Coronary artery (tissue), 2 donors: ENCODE data around the gene ZNF747.

ENCODE experiments used
- DNase-seq: peaks from one replicate; pipeline ENCODE4 v3.0.0-alpha.2; 2017; ENCODE audit warnings: low spot score
- H3K27ac ChIP-seq, 2 donors: fragments of 200-600 bp; sonication (generic); one replicate each; pipeline ENCODE4 v1.5.1; 2016 to 2019
- H3K4me3 ChIP-seq: fragments of 200-600 bp; sonication (generic); 2 replicates; pipeline ENCODE4 v1.5.1; 2016; ENCODE audit warnings: mild to moderate bottlenecking, moderate library complexity
- TF ChIP-seq, protein P1 (sequence below): fragments of 200-600 bp; sonication (generic); IDR thresholded peaks from one replicate; pipeline ENCODE4 v1.5.1; 2019; ENCODE audit warnings: antibody characterized with exemption

Gene ZNF747

DNA sequence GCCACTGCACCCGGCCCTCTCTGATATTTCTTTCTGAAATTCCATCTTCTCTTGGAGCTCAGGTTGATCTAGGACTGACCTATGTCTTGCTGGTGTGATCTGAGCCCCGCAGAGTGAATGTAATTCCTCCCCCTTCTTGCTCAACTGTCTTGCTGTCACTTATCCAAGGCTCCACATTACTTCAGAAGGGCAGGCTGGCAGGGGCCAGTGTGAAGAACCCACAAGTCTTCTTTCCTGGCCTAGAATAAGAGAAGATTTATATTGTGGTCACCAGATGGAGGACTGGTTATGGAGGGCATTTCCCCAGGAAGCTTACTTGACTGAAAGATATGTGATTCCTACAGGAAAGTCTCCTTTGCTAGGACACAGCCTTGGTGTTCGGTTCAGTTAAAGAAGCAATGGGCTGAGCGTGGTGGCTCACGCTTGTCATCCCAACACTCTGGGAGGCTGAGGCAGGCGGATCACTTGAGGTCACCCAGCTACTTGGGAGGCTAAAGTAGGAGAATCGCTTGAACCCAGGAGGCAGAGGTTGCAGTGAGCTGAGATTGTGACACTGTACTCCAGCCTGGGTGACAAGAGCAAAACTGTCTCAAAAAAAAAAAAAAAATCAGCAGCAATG lies 48.7 kb downstream of the ZNF747 start:
- TF ChIP-seq, protein P1, sequence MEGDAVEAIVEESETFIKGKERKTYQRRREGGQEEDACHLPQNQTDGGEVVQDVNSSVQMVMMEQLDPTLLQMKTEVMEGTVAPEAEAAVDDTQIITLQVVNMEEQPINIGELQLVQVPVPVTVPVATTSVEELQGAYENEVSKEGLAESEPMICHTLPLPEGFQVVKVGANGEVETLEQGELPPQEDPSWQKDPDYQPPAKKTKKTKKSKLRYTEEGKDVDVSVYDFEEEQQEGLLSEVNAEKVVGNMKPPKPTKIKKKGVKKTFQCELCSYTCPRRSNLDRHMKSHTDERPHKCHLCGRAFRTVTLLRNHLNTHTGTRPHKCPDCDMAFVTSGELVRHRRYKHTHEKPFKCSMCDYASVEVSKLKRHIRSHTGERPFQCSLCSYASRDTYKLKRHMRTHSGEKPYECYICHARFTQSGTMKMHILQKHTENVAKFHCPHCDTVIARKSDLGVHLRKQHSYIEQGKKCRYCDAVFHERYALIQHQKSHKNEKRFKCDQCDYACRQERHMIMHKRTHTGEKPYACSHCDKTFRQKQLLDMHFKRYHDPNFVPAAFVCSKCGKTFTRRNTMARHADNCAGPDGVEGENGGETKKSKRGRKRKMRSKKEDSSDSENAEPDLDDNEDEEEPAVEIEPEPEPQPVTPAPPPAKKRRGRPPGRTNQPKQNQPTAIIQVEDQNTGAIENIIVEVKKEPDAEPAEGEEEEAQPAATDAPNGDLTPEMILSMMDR = no peak
- no peak for DNase-seq
- H3K27ac ChIP-seq = no peak overlapping the region
- no peak overlapping the region for H3K4me3 ChIP-seq

DNA sequence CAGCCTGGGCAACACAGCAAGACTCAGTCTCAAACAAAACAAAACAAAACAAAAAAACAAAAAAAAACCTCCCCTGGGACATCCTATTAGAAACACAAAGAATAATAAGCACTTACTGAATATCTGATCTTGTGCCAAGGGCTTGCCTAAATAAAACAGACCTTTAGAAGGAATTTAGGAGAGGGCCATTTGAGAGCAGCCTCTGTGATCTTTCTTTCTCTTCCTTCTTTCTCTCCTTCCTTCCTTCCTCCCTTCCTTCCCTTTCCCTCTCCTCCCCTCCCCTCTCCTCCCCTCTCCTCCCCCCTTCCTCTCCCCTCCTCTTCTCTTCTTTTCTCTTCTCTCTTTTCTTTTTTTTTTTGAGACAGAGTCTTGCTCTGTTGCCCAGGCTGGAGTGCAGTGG lies 49.8 kb downstream of the ZNF747 start:
- Histone ChIP-seq H3K4me3 (no peak overlapping the region), H3K27ac (no peak overlapping the region)
- DNase-seq = no peak
- TF ChIP-seq, protein P1 = no peak

DNA sequence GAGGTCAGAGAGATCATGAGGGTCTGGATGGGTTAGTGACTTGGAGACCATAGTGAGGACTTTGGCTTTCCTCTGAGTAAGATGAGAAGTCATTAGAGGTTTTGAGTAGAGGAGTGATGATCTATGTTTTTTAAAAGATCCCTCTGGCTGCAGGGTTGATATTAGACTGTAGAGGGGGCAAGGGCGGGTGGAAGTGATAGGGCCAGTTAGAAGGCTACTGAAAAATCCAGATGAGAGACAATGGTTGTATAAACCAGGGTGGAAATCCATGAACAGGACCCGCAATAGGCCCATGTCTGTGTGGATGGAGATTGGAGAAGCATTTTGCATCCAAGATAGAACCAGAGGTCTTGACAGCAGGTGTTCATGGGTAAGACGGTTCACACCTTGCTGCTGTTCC lies 52.3 kb downstream of the ZNF747 start:
- DNase-seq = no peak
- no peak overlapping the region for H3K4me3 ChIP-seq
- TF ChIP-seq, protein P1 = no peak
- no peak overlapping the region for H3K27ac ChIP-seq

DNA sequence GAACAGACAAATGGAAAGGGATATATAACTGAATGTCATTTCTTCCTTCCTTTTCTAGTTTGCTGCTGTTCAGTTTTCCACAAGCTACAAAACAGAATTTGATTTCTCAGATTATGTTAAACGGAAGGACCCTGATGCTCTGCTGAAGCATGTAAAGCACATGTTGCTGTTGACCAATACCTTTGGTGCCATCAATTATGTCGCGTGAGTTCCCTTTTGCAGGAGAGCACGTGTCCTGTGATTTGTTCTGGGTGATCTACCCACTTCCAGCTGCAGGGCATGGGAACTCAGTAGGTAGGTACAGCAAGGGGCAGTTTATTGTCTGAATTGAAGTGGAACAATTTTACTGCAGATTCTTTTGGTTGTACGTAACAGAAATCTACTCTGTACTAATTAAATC lies 53.3 kb downstream of the ZNF747 start:
- DNase-seq = no peak
- Histone ChIP-seq H3K4me3 (no peak overlapping the region), H3K27ac (no peak overlapping the region)
- TF ChIP-seq, protein P1 = no peak
